Measurements from ENCODE around the gene C20orf96.

Gene C20orf96

DNA sequence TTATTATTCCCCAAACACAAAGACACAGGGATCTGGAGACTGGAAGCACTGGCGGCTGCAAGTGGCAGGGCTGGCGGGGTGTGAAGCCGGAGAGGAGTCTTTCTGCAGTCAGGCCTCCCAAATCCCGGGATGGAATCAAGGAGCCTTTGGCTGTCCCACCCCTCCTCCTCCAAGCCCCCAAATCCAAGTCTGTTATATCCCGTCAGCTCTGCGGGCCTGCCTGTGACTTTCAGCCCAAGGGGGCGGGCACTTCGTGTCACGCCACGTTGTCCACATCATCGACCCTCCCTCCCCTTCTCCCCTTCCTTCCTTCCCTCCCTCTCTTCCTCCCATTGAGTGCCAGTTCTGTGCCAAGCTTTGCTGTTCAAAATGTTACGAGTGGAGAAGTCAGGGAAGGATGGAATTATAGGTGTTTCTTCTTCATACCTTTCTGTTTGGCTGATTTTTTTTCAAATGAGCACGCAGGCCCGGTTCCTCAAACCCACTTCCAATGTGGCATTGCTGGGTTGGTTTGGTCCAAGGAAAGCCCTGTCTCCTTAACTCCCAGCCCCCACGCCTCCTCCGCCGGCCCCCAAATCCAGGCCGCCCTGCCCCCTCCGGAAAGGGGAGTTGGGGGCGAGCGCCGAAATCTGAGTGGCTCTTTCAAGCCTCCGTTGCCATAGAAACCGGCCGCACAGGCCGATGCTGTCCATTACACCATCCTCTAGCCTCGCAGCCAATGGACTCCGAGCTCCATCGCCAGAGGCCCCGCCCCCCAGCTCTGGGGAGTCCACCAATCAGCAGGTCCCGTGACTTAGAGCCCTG lies 19.5 kb upstream of the C20orf96 start:
- H3K27ac ChIP-seq (ENCODE audit: low read depth, low read length), result peak overlapping the region; percentile 67
- H3K4me2 ChIP-seq (ENCODE audit: low read length), result peak overlapping the region; percentile 77
- H2AK5ac ChIP-seq (ENCODE audit: low read length), result no peak overlapping the region
- no peak overlapping the region for H3K23ac ChIP-seq (ENCODE audit: low read length)
- H3K9me3 ChIP-seq (ENCODE audit: insufficient read depth, low read depth, low read length), result no peaks in the 10 kb centered on the region
- H2BK120ac ChIP-seq (ENCODE audit: insufficient read depth, low read length, poor library complexity), result peak overlapping the region; percentile 72
- H4K8ac ChIP-seq (ENCODE audit: low read depth, low read length), result peak overlapping the region; percentile 87
- peak overlapping the region; percentile 92 for H2BK5ac ChIP-seq (ENCODE audit: low read depth, low read length, poor library complexity)
- H3K4me3 ChIP-seq (ENCODE audit: low read depth, low read length), result peak overlapping the region; percentile 66
- peak overlapping the region; percentile 11 for H3K18ac ChIP-seq (ENCODE audit: low read length)
- no peaks in the 10 kb centered on the region for H3K79me2 ChIP-seq (ENCODE audit: control insufficient read depth, insufficient read depth, low read length, poor library complexity)
- H3K27me3 ChIP-seq (ENCODE audit: insufficient read depth, low read length), result no peaks in the 10 kb centered on the region
- peak overlapping the region; percentile 86 for H4K91ac ChIP-seq (ENCODE audit: low read depth, low read length)
- peak; percentile 64 to 65 for DNase-seq
- peak overlapping the region; percentile 76 for H3K14ac ChIP-seq (ENCODE audit: low read length)
- peak overlapping the region; percentile 74 for H4K12ac ChIP-seq (ENCODE audit: low read depth, low read length)
- peak overlapping the region; percentile 61 for H2BK12ac ChIP-seq (ENCODE audit: low read length)
- peaks cover 8% of the 10 kb centered on the region for H3K79me1 ChIP-seq (ENCODE audit: low read length)
- H3K4me1 ChIP-seq (ENCODE audit: control insufficient read depth in 1 of 2, insufficient read depth in 2 of 2, low read length in 2 of 2), result peaks cover 0 to 6% of the 10 kb centered on the region in 2 experiments
- H3K4ac ChIP-seq (ENCODE audit: low read depth, low read length), result no peak overlapping the region
- H3K9ac ChIP-seq (ENCODE audit: low read length), result no peak overlapping the region
- no CpG with 5 or more reads among the region's 31 CpGs for WGBS (ENCODE audit: extremely low coverage, insufficient coverage, insufficient read length)
- H2AFZ ChIP-seq (ENCODE audit: insufficient read depth, low read length, poor library complexity), result peak overlapping the region; percentile 88
- no peaks in the 10 kb centered on the region for H3K36me3 ChIP-seq (ENCODE audit: control insufficient read depth in 1 of 2, insufficient read depth in 2 of 2, low read length in 2 of 2)

GRCh38 chr20:309306-309840 lies 18.8 kb upstream of the C20orf96 start:
- peaks cover 0 to 6% of the 10 kb centered on the region in 2 experiments for H3K4me1 ChIP-seq (ENCODE audit: control insufficient read depth in 1 of 2, insufficient read depth in 2 of 2, low read length in 2 of 2)
- DNase-seq, result no peak
- H3K9me3 ChIP-seq (ENCODE audit: insufficient read depth, low read depth, low read length), result no peaks in the 10 kb centered on the region
- no peaks in the 10 kb centered on the region for H3K79me2 ChIP-seq (ENCODE audit: control insufficient read depth, insufficient read depth, low read length, poor library complexity)
- H4K8ac ChIP-seq (ENCODE audit: low read depth, low read length), result peak overlapping the region; percentile 87
- H3K18ac ChIP-seq (ENCODE audit: low read length), result no peak overlapping the region
- no CpG with 5 or more reads among the region's 6 CpGs for WGBS (ENCODE audit: extremely low coverage, insufficient coverage, insufficient read length)
- no peaks in the 10 kb centered on the region for H3K27me3 ChIP-seq (ENCODE audit: insufficient read depth, low read length)
- H3K14ac ChIP-seq (ENCODE audit: low read length), result peak overlapping the region; percentile 68
- no peak overlapping the region for H3K4me3 ChIP-seq (ENCODE audit: low read depth, low read length)
- H2BK12ac ChIP-seq (ENCODE audit: low read length), result no peak overlapping the region
- peak overlapping the region; percentile 84 for H2BK5ac ChIP-seq (ENCODE audit: low read depth, low read length, poor library complexity)
- H2AFZ ChIP-seq (ENCODE audit: insufficient read depth, low read length, poor library complexity), result peak overlapping the region; percentile 88
- H2AK5ac ChIP-seq (ENCODE audit: low read length), result no peak overlapping the region
- peak overlapping the region; percentile 72 for H2BK120ac ChIP-seq (ENCODE audit: insufficient read depth, low read length, poor library complexity)
- no peak overlapping the region for H3K4ac ChIP-seq (ENCODE audit: low read depth, low read length)
- H4K12ac ChIP-seq (ENCODE audit: low read depth, low read length), result peak overlapping the region; percentile 74
- H3K9ac ChIP-seq (ENCODE audit: low read length), result no peak overlapping the region
- H3K4me2 ChIP-seq (ENCODE audit: low read length), result peak overlapping the region; percentile 77
- peaks cover 8% of the 10 kb centered on the region for H3K79me1 ChIP-seq (ENCODE audit: low read length)
- peak overlapping the region; percentile 67 for H3K27ac ChIP-seq (ENCODE audit: low read depth, low read length)
- no peaks in the 10 kb centered on the region for H3K36me3 ChIP-seq (ENCODE audit: control insufficient read depth in 1 of 2, insufficient read depth in 2 of 2, low read length in 2 of 2)
- H4K91ac ChIP-seq (ENCODE audit: low read depth, low read length), result peak overlapping the region; percentile 86
- H3K23ac ChIP-seq (ENCODE audit: low read length), result no peak overlapping the region

- no peaks in the 10 kb centered on the region for H3K27me3 ChIP-seq (ENCODE audit: insufficient read depth, low read length)
- no peak for DNase-seq
- H2BK12ac ChIP-seq (ENCODE audit: low read length), result no peak overlapping the region
- H3K36me3 ChIP-seq (ENCODE audit: control insufficient read depth in 1 of 2, insufficient read depth in 2 of 2, low read length in 2 of 2), result no peaks in the 10 kb centered on the region
- no peak overlapping the region for H3K14ac ChIP-seq (ENCODE audit: low read length)
- WGBS (ENCODE audit: extremely low coverage, insufficient coverage, insufficient read length), result no CpG with 5 or more reads among the region's 7 CpGs
- H3K23ac ChIP-seq (ENCODE audit: low read length), result no peak overlapping the region
- peaks cover 8% of the 10 kb centered on the region for H3K79me1 ChIP-seq (ENCODE audit: low read length)
- H3K27ac ChIP-seq (ENCODE audit: low read depth, low read length), result no peak overlapping the region
- peaks cover 0 to 6% of the 10 kb centered on the region in 2 experiments for H3K4me1 ChIP-seq (ENCODE audit: control insufficient read depth in 1 of 2, insufficient read depth in 2 of 2, low read length in 2 of 2)
- no peak overlapping the region for H3K18ac ChIP-seq (ENCODE audit: low read length)
- H3K9ac ChIP-seq (ENCODE audit: low read length), result no peak overlapping the region
- H4K12ac ChIP-seq (ENCODE audit: low read depth, low read length), result no peak overlapping the region
- no peak overlapping the region for H4K8ac ChIP-seq (ENCODE audit: low read depth, low read length)
- H3K4me3 ChIP-seq (ENCODE audit: low read depth, low read length), result no peak overlapping the region
- H3K79me2 ChIP-seq (ENCODE audit: control insufficient read depth, insufficient read depth, low read length, poor library complexity), result no peaks in the 10 kb centered on the region
- no peak overlapping the region for H3K4me2 ChIP-seq (ENCODE audit: low read length)
- no peak overlapping the region for H2BK5ac ChIP-seq (ENCODE audit: low read depth, low read length, poor library complexity)
- H2AFZ ChIP-seq (ENCODE audit: insufficient read depth, low read length, poor library complexity), result no peak overlapping the region
- no peak overlapping the region for H2AK5ac ChIP-seq (ENCODE audit: low read length)
- no peak overlapping the region for H4K91ac ChIP-seq (ENCODE audit: low read depth, low read length)
- H3K4ac ChIP-seq (ENCODE audit: low read depth, low read length), result no peak overlapping the region
- H3K9me3 ChIP-seq (ENCODE audit: insufficient read depth, low read depth, low read length), result no peaks in the 10 kb centered on the region
- H2BK120ac ChIP-seq (ENCODE audit: insufficient read depth, low read length, poor library complexity), result no peak overlapping the region
Measured at GRCh38 chr20:308427-309038, 18.0 kb upstream of the C20orf96 start.

GRCh38 chr20:305745-306144 lies 15.2 kb upstream of the C20orf96 start:
- H3K4ac ChIP-seq (ENCODE audit: low read depth, low read length), result no peak overlapping the region

More at GRCh38 chr20:305745-306144, 15.2 kb upstream of the C20orf96 start:
- H3K79me2 ChIP-seq (ENCODE audit: control insufficient read depth, insufficient read depth, low read length, poor library complexity), result no peaks in the 10 kb centered on the region
- H3K4me3 ChIP-seq (ENCODE audit: low read depth, low read length), result no peak overlapping the region
- H2AK5ac ChIP-seq (ENCODE audit: low read length), result no peak overlapping the region
- no peak overlapping the region for H3K9ac ChIP-seq (ENCODE audit: low read length)
- H3K36me3 ChIP-seq (ENCODE audit: control insufficient read depth in 1 of 2, insufficient read depth in 2 of 2, low read length in 2 of 2), result no peaks in the 10 kb centered on the region
- no peak overlapping the region for H3K27ac ChIP-seq (ENCODE audit: low read depth, low read length)
- H3K27me3 ChIP-seq (ENCODE audit: insufficient read depth, low read length), result no peaks in the 10 kb centered on the region
- peaks cover 6 to 13% of the 10 kb centered on the region in 2 experiments for H3K4me1 ChIP-seq (ENCODE audit: control insufficient read depth in 1 of 2, insufficient read depth in 2 of 2, low read length in 2 of 2)
- no peak overlapping the region for H3K4me2 ChIP-seq (ENCODE audit: low read length)
- no peak overlapping the region for H4K91ac ChIP-seq (ENCODE audit: low read depth, low read length)
- no peak overlapping the region for H4K12ac ChIP-seq (ENCODE audit: low read depth, low read length)
- no peak overlapping the region for H4K8ac ChIP-seq (ENCODE audit: low read depth, low read length)
- H3K23ac ChIP-seq (ENCODE audit: low read length), result no peak overlapping the region
- no peak overlapping the region for H2BK120ac ChIP-seq (ENCODE audit: insufficient read depth, low read length, poor library complexity)
- H3K14ac ChIP-seq (ENCODE audit: low read length), result no peak overlapping the region
- H3K79me1 ChIP-seq (ENCODE audit: low read length), result peaks cover 8% of the 10 kb centered on the region
- no peak for DNase-seq
- WGBS (ENCODE audit: extremely low coverage, insufficient coverage, insufficient read length), result no CpG with 5 or more reads among the region's 11 CpGs
- no peak overlapping the region for H2BK12ac ChIP-seq (ENCODE audit: low read length)
- no peak overlapping the region for H2AFZ ChIP-seq (ENCODE audit: insufficient read depth, low read length, poor library complexity)
- no peak overlapping the region for H2BK5ac ChIP-seq (ENCODE audit: low read depth, low read length, poor library complexity)
- no peaks in the 10 kb centered on the region for H3K9me3 ChIP-seq (ENCODE audit: insufficient read depth, low read depth, low read length)
- no peak overlapping the region for H3K18ac ChIP-seq (ENCODE audit: low read length)

All from trophoblast cell (in vitro differentiated cells and primary cell).